Measurements from ENCODE around the gene ARHGDIB.
A peak's percentile ranks its signal among the peaks of the same experiment; 100 is the strongest.

The ARHGDIB gene

GRCh38 chr12:14931791-14932560 lies 29.4 kb downstream of the ARHGDIB start:
- no peak overlapping the region for H3K4me3 ChIP-seq

DNA sequence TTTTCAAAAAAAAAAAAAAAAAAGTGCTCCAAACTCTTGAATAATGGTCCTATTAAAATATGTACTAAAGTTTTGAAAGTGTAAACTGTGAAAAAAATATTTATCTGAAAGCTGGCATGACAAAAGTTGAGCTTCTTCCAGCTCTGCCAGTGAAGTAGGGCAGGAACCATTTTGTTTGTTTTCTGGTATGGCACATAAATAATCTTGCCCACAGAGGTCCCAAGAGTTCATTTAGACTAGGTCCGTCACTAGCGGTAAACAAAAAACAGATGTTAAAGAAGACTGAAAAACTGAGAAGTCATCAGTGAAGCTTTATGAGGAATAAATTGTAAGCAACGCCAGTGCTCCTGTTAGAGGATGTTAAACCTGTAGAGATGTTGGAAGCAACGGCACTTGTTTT lies 30.0 kb downstream of the ARHGDIB start:
- Histone ChIP-seq H3K4me3 (no peak overlapping the region), H3K9me3 (no peaks in the 10 kb centered on the region), H3K4me1 (peaks cover 0 to 31% (median 18%) of the 10 kb centered on the region in 4 donors), H3K36me3 (no peaks in the 10 kb centered on the region), H3K27me3 (no peaks in the 10 kb centered on the region), H3K27ac (peak overlapping the region in 1 of 2 donors; percentile 41)
- DNase-seq, result no peak
- intact Hi-C loops (cut with DNase I; ENCODE audit: low total_unique reads), result loop anchor here (10.0 kb wide), 1 partner anchor 53 kb away; no protein-coding TSS in a partner anchor
- TF ChIP-seq CTCF (IDR thresholded peaks at IDR 0.05), result no peak

More at GRCh38 chr12:14931791-14932560, 29.4 kb downstream of the ARHGDIB start:
- no peaks in the 10 kb centered on the region for H3K27me3 ChIP-seq
- peak overlapping the region in 1 of 2 donors; percentile 41 for H3K27ac ChIP-seq
- no peaks in the 10 kb centered on the region for H3K36me3 ChIP-seq
- H3K4me1 ChIP-seq, result peaks cover 0 to 31% (median 18%) of the 10 kb centered on the region in 4 donors
- TF ChIP-seq CTCF (IDR thresholded peaks at IDR 0.05), result no peak
- H3K9me3 ChIP-seq, result no peaks in the 10 kb centered on the region
- intact Hi-C loops (cut with DNase I; ENCODE audit: low total_unique reads), result loop anchor here (10.0 kb wide), 1 partner anchor 53 kb away; no protein-coding TSS in a partner anchor
- no peak for DNase-seq

DNA sequence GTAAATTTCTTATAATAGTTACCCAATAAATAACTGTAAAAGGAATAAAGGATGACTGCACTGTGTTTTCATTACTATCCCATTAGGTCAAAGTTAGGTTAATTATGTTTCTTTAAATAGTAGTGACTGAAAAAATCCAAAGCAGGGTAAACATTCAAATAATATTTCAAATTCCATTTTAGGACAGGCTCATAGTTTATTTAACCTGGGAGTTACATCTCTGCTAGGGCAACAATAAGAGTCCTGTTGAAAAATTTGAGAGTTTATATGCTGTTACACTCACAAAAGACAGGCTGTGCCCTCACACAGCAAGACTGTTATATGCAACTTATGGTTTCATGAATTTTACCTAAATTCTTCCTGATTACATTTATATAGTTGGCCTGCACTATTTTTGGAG lies 31.1 kb downstream of the ARHGDIB start:
- TF ChIP-seq CTCF (IDR thresholded peaks at IDR 0.05), result peak in 1 of 2 experiments; percentile 21
- intact Hi-C loops (cut with DNase I; ENCODE audit: low total_unique reads), result loop anchor here (10.0 kb wide), 1 partner anchor 55 kb away; no protein-coding TSS in a partner anchor
- peak overlapping the region in 1 of 2 donors; percentile 41 for H3K27ac ChIP-seq
- no peaks in the 10 kb centered on the region for H3K36me3 ChIP-seq
- no peak for DNase-seq
- H3K9me3 ChIP-seq, result no peaks in the 10 kb centered on the region
- H3K27me3 ChIP-seq, result no peaks in the 10 kb centered on the region
- peaks cover 0 to 31% (median 18%) of the 10 kb centered on the region in 4 donors for H3K4me1 ChIP-seq
- no peak overlapping the region for H3K4me3 ChIP-seq

DNA sequence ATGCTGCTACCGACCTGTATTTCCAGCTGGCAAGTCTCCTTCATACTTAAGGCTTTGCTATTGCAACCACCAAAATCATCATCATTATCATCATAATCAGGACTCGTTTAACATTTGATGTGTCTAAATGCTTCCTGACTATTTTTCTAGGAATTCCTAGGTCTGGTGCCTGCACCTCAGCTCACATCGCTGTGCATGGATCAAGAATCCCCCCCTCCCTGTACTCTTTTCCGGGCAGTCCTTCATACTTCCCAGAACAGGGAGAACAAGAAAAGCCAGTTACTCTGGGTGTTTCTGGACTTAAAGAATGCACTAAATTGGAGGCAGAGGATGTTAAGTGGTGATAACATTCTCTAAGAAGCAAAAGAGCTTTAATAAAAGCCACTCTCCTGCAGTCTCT lies 32.5 kb downstream of the ARHGDIB start:
- TF ChIP-seq CTCF (IDR thresholded peaks at IDR 0.05), result no peak
- no peak for DNase-seq
- Histone ChIP-seq H3K4me3 (no peak overlapping the region), H3K27ac (peak overlapping the region; percentile 38 to 41), H3K4me1 (peaks cover 0 to 31% (median 18%) of the 10 kb centered on the region in 4 donors), H3K36me3 (no peaks in the 10 kb centered on the region), H3K27me3 (no peaks in the 10 kb centered on the region), H3K9me3 (no peaks in the 10 kb centered on the region)
- intact Hi-C loops (cut with DNase I; ENCODE audit: low total_unique reads), result no loop called here

DNA sequence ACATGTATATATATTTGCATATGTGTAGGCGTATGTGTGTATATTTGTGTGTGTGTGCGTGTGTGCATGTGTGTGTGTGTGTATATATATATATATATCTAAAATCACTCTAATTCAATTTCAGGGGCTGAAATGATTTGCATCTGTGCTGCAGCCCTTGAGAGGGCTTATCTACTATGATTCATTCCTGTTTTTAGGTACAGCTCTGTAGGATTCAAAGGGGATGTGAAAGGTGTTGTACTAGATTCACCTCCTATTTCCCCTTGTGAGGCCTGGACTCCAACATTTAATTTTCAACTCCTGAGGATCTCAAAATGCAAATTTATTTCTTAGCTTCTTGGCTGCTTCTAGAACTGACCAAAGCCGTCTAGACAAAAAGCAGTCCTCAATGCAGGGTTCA lies 34.1 kb downstream of the ARHGDIB start:
- Histone ChIP-seq H3K27me3 (no peaks in the 10 kb centered on the region), H3K4me3 (no peak overlapping the region)
- DNase-seq, result no peak

More for the DNA sequence above, 34.1 kb downstream of the ARHGDIB start:
- Histone ChIP-seq H3K9me3 (no peaks in the 10 kb centered on the region), H3K27ac (no peak overlapping the region), H3K36me3 (no peaks in the 10 kb centered on the region), H3K4me1 (peaks cover 0 to 31% (median 18%) of the 10 kb centered on the region in 4 donors)
- intact Hi-C loops (cut with DNase I; ENCODE audit: low total_unique reads), result no loop called here
- TF ChIP-seq CTCF (IDR thresholded peaks at IDR 0.05), result no peak
